Right cardiac atrium (tissue), 5 donors: Measurements from ENCODE around the gene ZSWIM4. TPM values are rescaled to one million over a fixed set of nuclear protein-coding genes. Genes with fewer than 3 reads are reported as not detected.

Experiments
- ATAC-seq, 2 donors: fragments of 200-7000 bp; cut with Tn5 transposase; one replicate each; pipeline versions ENCODE4 v1.8.0 to v1.9.1; 2020; ENCODE audit warnings: moderate library complexity in 2 of 2, mild to moderate bottlenecking in 1 of 2
- DNase-seq, 3 donors: peaks; one replicate each; pipeline ENCODE4 v3.0.0-alpha.2; 2020
- H3K27ac ChIP-seq: one replicate; pipeline ENCODE4 v1.5.1; 2013; ENCODE audit warnings: mild to moderate bottlenecking, low read length, control low read depth, moderate library complexity
- H3K27me3 ChIP-seq: one replicate; pipeline ENCODE4 v1.6.1; 2013; ENCODE audit not compliant: control insufficient read depth, insufficient read depth
- H3K4me1 ChIP-seq: one replicate; pipeline ENCODE4 v1.6.1; 2013; ENCODE audit warnings: low read length; ENCODE audit not compliant: control insufficient read depth, insufficient read depth
- H3K4me3 ChIP-seq: one replicate; pipeline ENCODE4 v1.5.1; 2013; ENCODE audit warnings: low read length, control low read depth
- H3K9me3 ChIP-seq: one replicate; pipeline ENCODE4 v1.6.1; 2013; ENCODE audit warnings: low read length; ENCODE audit not compliant: control insufficient read depth
- whole genome bisulfite sequencing: extraction: QIAGEN DNeasy Blood & Tissue Kit; methylation state at CpG from one replicate; pipeline ENCODE4 v1.1.7; 2013; 5-methylcytosine and 5-hydroxymethylcytosine counted together
- intact Hi-C, 4 donors: fragments of 100-400 bp; cut with DNase I; formaldehyde crosslinking; loops; one replicate each; pipeline versions ENCODE4 v1.11.0 to v1.14.0; 2022 to 2023
- polyA plus RNA-seq: library from polyadenylated mRNA; stranded (reverse); fragments of 200-250 nt; gene quantifications from one replicate; pipeline ENCODE4 v1.2.3, GENCODE V29; 2013
- total RNA-seq, 4 donors: library from RNA; stranded (reverse); fragmentation: NEBNext Ultra II Directional; extraction: Animal tissue kit (Norgen Biotek cat#: 25700); gene quantifications; one replicate each; pipeline ENCODE4 v1.2.1, GENCODE V29; 2021
- donor health status: healthy with polysubstance abuse.
- donor health status: DM: no; HTN: yes; CAD: no.
- donor health status: DM: no; HTN: no; CAD: no.
- donor health status: DM: no; HTN: yes; CAD: no; lungs with severe emphysema.
- donor health status: DM: yes; HTN: yes; CAD: no.

The ZSWIM4 gene
- total and polyA plus RNA-seq, 5 donors, result 2.3 to 6.4 (median 3.5) TPM

- H3K9me3 ChIP-seq, result no peaks in the 10 kb centered on the region
- peak overlapping the region; percentile 37 for H3K27ac ChIP-seq
- intact Hi-C loops, result loop anchor here in 3 of 4 donors (5.0 kb wide), 2 partner anchors 36 to 66 kb away; no protein-coding TSS in a partner anchor
- 9% methylated on average over 12 of the region's 12 CpGs for WGBS
- H3K4me3 ChIP-seq, result peak overlapping the region; percentile 97
- peak; percentile 50 to 73 for ATAC-seq
- H3K27me3 ChIP-seq, result no peaks in the 10 kb centered on the region
- peaks cover 6% of the 10 kb centered on the region for H3K4me1 ChIP-seq
- DNase-seq, result peak; percentile 89 to 92 (median 90)
Measured at GRCh38 chr19:13796301-13797057, 1.2 kb downstream of the ZSWIM4 start.

GRCh38 chr19:13797058-13797440 lies 1.8 kb downstream of the ZSWIM4 start:
- intact Hi-C loops, result loop anchor here in 3 of 4 donors (5.0 kb wide), 2 partner anchors 35 to 65 kb away; no protein-coding TSS in a partner anchor
- Histone ChIP-seq H3K4me1 (peaks cover 6% of the 10 kb centered on the region), H3K9me3 (no peaks in the 10 kb centered on the region), H3K27ac (peak overlapping the region; percentile 37), H3K27me3 (no peaks in the 10 kb centered on the region), H3K4me3 (no peak overlapping the region)
- DNase-seq, result no peak
- WGBS, result 57% methylated on average over 4 of the region's 4 CpGs
- no peak for ATAC-seq

- DNase-seq, result peak in 2 of 3 donors; percentile 64 to 75
Measured at GRCh38 chr19:13797870-13798269, 2.6 kb downstream of the ZSWIM4 start.

GRCh38 chr19:13799669-13800068 lies 4.4 kb downstream of the ZSWIM4 start:
- ATAC-seq, result no peak
- no peak for DNase-seq
- Histone ChIP-seq H3K27ac (no peak overlapping the region), H3K4me3 (no peak overlapping the region), H3K4me1 (peaks cover 6% of the 10 kb centered on the region), H3K9me3 (no peaks in the 10 kb centered on the region), H3K27me3 (no peaks in the 10 kb centered on the region)
- WGBS, result 96% methylated on average over 22 of the region's 22 CpGs
- intact Hi-C loops, result loop anchor here in 3 of 4 donors (5.0 kb wide), 2 partner anchors 33 to 63 kb away; no protein-coding TSS in a partner anchor

More at GRCh38 chr19:13797870-13798269, 2.6 kb downstream of the ZSWIM4 start:
- no peak overlapping the region for H3K27ac ChIP-seq
- ATAC-seq, result peak in 1 of 2 donors; percentile 2
- H3K27me3 ChIP-seq, result no peaks in the 10 kb centered on the region
- WGBS, result 45% methylated on average over 7 of the region's 7 CpGs
- intact Hi-C loops, result loop anchor here in 3 of 4 donors (5.0 kb wide), 2 partner anchors 34 to 64 kb away; no protein-coding TSS in a partner anchor
- H3K4me1 ChIP-seq, result peaks cover 6% of the 10 kb centered on the region
- no peaks in the 10 kb centered on the region for H3K9me3 ChIP-seq
- H3K4me3 ChIP-seq, result no peak overlapping the region

- DNase-seq (no peak), ATAC-seq (no peak)
- WGBS, result 81% methylated on average over 9 of the region's 9 CpGs
- intact Hi-C loops, result no loop called here
- Histone ChIP-seq H3K27ac (no peak overlapping the region), H3K9me3 (no peaks in the 10 kb centered on the region), H3K4me1 (no peaks in the 10 kb centered on the region), H3K4me3 (no peak overlapping the region), H3K27me3 (no peaks in the 10 kb centered on the region)
Measured at GRCh38 chr19:13803038-13803437, 7.8 kb downstream of the ZSWIM4 start.

GRCh38 chr19:13804830-13805683 lies 9.8 kb downstream of the ZSWIM4 start:
- WGBS, result 69% methylated on average over 35 of the region's 35 CpGs
- H3K27ac ChIP-seq, result no peak overlapping the region
- no peaks in the 10 kb centered on the region for H3K27me3 ChIP-seq
- no peaks in the 10 kb centered on the region for H3K4me1 ChIP-seq
- ATAC-seq, result peak; percentile 62 to 75
- intact Hi-C loops, result no loop called here
- no peak overlapping the region for H3K4me3 ChIP-seq
- DNase-seq, result peak; percentile 39 to 78 (median 76)
- no peaks in the 10 kb centered on the region for H3K9me3 ChIP-seq

- Histone ChIP-seq H3K9me3 (no peaks in the 10 kb centered on the region), H3K4me1 (no peaks in the 10 kb centered on the region), H3K4me3 (no peak overlapping the region), H3K27me3 (no peaks in the 10 kb centered on the region), H3K27ac (no peak overlapping the region)
- intact Hi-C loops, result no loop called here
- WGBS, result 98% methylated on average over 3 of the region's 3 CpGs
- DNase-seq (no peak), ATAC-seq (no peak)
Measured at GRCh38 chr19:13806728-13807127, 11.5 kb downstream of the ZSWIM4 start.

GRCh38 chr19:13807421-13808021 lies 12.3 kb downstream of the ZSWIM4 start:
- Histone ChIP-seq H3K27ac (no peak overlapping the region), H3K27me3 (no peaks in the 10 kb centered on the region), H3K9me3 (no peaks in the 10 kb centered on the region), H3K4me3 (no peak overlapping the region), H3K4me1 (no peaks in the 10 kb centered on the region)
- intact Hi-C loops, result no loop called here
- 98% methylated on average over 3 of the region's 3 CpGs for WGBS
- DNase-seq (no peak), ATAC-seq (no peak)

GRCh38 chr19:13808856-13809255 lies 13.6 kb downstream of the ZSWIM4 start:
- Histone ChIP-seq H3K4me1 (no peaks in the 10 kb centered on the region), H3K9me3 (no peaks in the 10 kb centered on the region), H3K27me3 (no peaks in the 10 kb centered on the region), H3K27ac (no peak overlapping the region), H3K4me3 (no peak overlapping the region)
- intact Hi-C loops, result no loop called here
- ATAC-seq, result no peak
- no peak for DNase-seq
- WGBS, result 96% methylated on average over 34 of the region's 34 CpGs

GRCh38 chr19:13812544-13812943 lies 17.3 kb downstream of the ZSWIM4 start:
- no peaks in the 10 kb centered on the region for H3K4me1 ChIP-seq
- H3K27ac ChIP-seq, result no peak overlapping the region
- WGBS, result 95% methylated on average over 11 of the region's 11 CpGs
- ATAC-seq (no peak), DNase-seq (no peak)
- no peaks in the 10 kb centered on the region for H3K9me3 ChIP-seq
- H3K27me3 ChIP-seq, result no peaks in the 10 kb centered on the region
- intact Hi-C loops, result no loop called here
- no peak overlapping the region for H3K4me3 ChIP-seq
